CD14-positive monocyte (primary cell): ENCODE measurements around the gene RAB44. TPM values are rescaled to one million over a fixed set of nuclear protein-coding genes. Genes with fewer than 3 reads are reported as not detected.

Experiments used
- DNase-seq, 3 donors: peaks; one replicate each; pipeline ENCODE4 v3.0.0-alpha.2; 2011 to 2022
- H2AFZ ChIP-seq: 2 replicates; pipeline ENCODE4 v1.6.0; 2012; ENCODE audit warnings: mild to moderate bottlenecking, low read depth, low read length, inconsistent platforms; ENCODE audit not compliant: insufficient read depth, poor library complexity, severe bottlenecking
- H3K27ac ChIP-seq, 2 donors: 1 replicate in 1 of 2; 2 replicates in 1 of 2; pipeline ENCODE4 v1.5.1; 2012 to 2013; ENCODE audit warnings: low read length in 2 of 2, control low read depth in 1 of 2, inconsistent platforms in 1 of 2, low read depth in 1 of 2, mild to moderate bottlenecking in 1 of 2
- H3K27me3 ChIP-seq, 2 donors: one replicate each; pipeline versions ENCODE4 v1.6.0 to v1.6.1; 2011 to 2013; ENCODE audit warnings: low read length in 2 of 2; ENCODE audit not compliant: control insufficient read depth in 2 of 2, insufficient read depth in 2 of 2
- H3K36me3 ChIP-seq, 2 donors: replicated peaks in 1 of 2; 1 replicate in 1 of 2; 2 replicates in 1 of 2; pipeline versions ENCODE4 v1.5.1 to v1.6.1; 2012 to 2013; ENCODE audit warnings: low read length in 2 of 2, control low read depth in 1 of 2, inconsistent platforms in 1 of 2, mild to moderate bottlenecking in 1 of 2; ENCODE audit not compliant: insufficient read depth in 2 of 2, control insufficient read depth in 1 of 2
- H3K4me1 ChIP-seq, 2 donors: 1 replicate in 1 of 2; 2 replicates in 1 of 2; pipeline versions ENCODE4 v1.5.1 to v1.6.1; 2012 to 2013; ENCODE audit warnings: low read length in 2 of 2, control low read depth in 1 of 2, inconsistent platforms in 1 of 2, mild to moderate bottlenecking in 1 of 2, moderate library complexity in 1 of 2; ENCODE audit not compliant: insufficient read depth in 2 of 2, control insufficient read depth in 1 of 2
- H3K4me2 ChIP-seq: replicated peaks from 2 replicates; pipeline ENCODE3; 2012; ENCODE audit warnings: low read length, moderate library complexity, mild to moderate bottlenecking; ENCODE audit not compliant: poor library complexity, severe bottlenecking; ENCODE audit errors: extremely low read depth
- H3K4me3 ChIP-seq, 3 experiments: fragments of 200-600 bp in 1 of 3; sonication (generic) in 1 of 3; replicated peaks in 1 of 3; 1 replicate in 2 of 3; 2 replicates in 1 of 3; pipeline ENCODE4 v1.5.1; 2011 to 2013; ENCODE audit warnings: low read length in 3 of 3, mild to moderate bottlenecking in 3 of 3, control low read depth in 2 of 3, low read depth in 2 of 3, inconsistent platforms in 1 of 3, moderate library complexity in 1 of 3
- H3K79me2 ChIP-seq: 2 replicates; pipeline ENCODE4 v1.6.0; 2012; ENCODE audit warnings: mild to moderate bottlenecking, control low read depth, inconsistent platforms, low read length, moderate library complexity; ENCODE audit not compliant: insufficient read depth
- H3K9ac ChIP-seq: 2 replicates; pipeline ENCODE4 v1.6.0; 2017; ENCODE audit warnings: low read length, mild to moderate bottlenecking; ENCODE audit not compliant: insufficient read depth, poor library complexity, severe bottlenecking
- H3K9me3 ChIP-seq, 2 donors: replicated peaks in 1 of 2; 1 replicate in 1 of 2; 2 replicates in 1 of 2; pipeline versions ENCODE4 v1.5.1 to v1.6.1; 2012 to 2013; ENCODE audit warnings: low read length in 2 of 2, control low read depth in 1 of 2; ENCODE audit not compliant: control insufficient read depth in 1 of 2, insufficient read depth in 1 of 2
- H4K20me1 ChIP-seq: 2 replicates; pipeline ENCODE4 v1.6.0; 2012; ENCODE audit warnings: mild to moderate bottlenecking, low read length, control low read depth, moderate library complexity; ENCODE audit not compliant: insufficient read depth
- H3K27ac Mint-ChIP-seq, 7 donors: one replicate each; pipeline ENCODE4 v1.8.0; 2020; ENCODE audit warnings: mild to moderate bottlenecking in 7 of 7, mixed read lengths in 7 of 7, moderate library complexity in 6 of 7, inconsistent platforms in 2 of 7
- H3K27me3 Mint-ChIP-seq, 3 donors: one replicate each; pipeline ENCODE4 v1.8.0; 2021 to 2022; ENCODE audit warnings: low read depth in 3 of 3, mild to moderate bottlenecking in 3 of 3, mixed read lengths in 3 of 3, moderate library complexity in 3 of 3, inconsistent platforms in 1 of 3
- H3K36me3 Mint-ChIP-seq, 2 donors: one replicate each; pipeline ENCODE4 v1.8.0; 2020; ENCODE audit warnings: mixed read lengths in 2 of 2, inconsistent platforms in 1 of 2, mild to moderate bottlenecking in 1 of 2
- H3K4me1 Mint-ChIP-seq: one replicate; pipeline ENCODE4 v1.8.0; 2020; ENCODE audit warnings: mild to moderate bottlenecking, mixed read lengths
- H3K4me3 Mint-ChIP-seq, 2 donors: one replicate each; pipeline ENCODE4 v1.8.0; 2020; ENCODE audit warnings: mild to moderate bottlenecking in 2 of 2, mixed read lengths in 2 of 2, moderate library complexity in 1 of 2
- H3K9me3 Mint-ChIP-seq, 7 donors: one replicate each; pipeline ENCODE4 v1.8.0; 2020 to 2022; ENCODE audit warnings: mixed read lengths in 7 of 7, mild to moderate bottlenecking in 6 of 7, moderate library complexity in 6 of 7, inconsistent platforms in 2 of 7
- CTCF ChIP-seq: fragments of 200-600 bp; IDR thresholded peaks from one replicate; pipeline ENCODE4 v1.8.0; 2022; ENCODE audit warnings: antibody characterized with exemption, mild to moderate bottlenecking
- WGBS: methylation state at CpG from one replicate; pipeline ENCODE4 v1.1.5; 2013; ENCODE audit warnings: missing lambda C conversion rate; ENCODE audit not compliant: insufficient coverage; 5-methylcytosine and 5-hydroxymethylcytosine counted together
- intact Hi-C, 2 donors: fragments of 100-400 bp; cut with micrococcal nuclease; formaldehyde crosslinking; loops; one replicate each; pipeline versions ENCODE4 v1.15.0 to v1.15.1; 2023
- polyA plus RNA-seq, 3 donors: library from polyadenylated mRNA; depleted of rRNA in 1 of 3; unstranded in 2 of 3; stranded (reverse) in 1 of 3; fragments of 300-500 nt in 2 of 3; fragments of >200 nt in 1 of 3; fragmentation: Illumina TruSeq in 2 of 3; gene quantifications; 1 replicate in 2 of 3; 2 replicates in 1 of 3; pipeline ENCODE4 v1.2.3, GENCODE V29; 2012 to 2021

Gene RAB44
- polyA plus RNA-seq, 3 donors = 1.5 to 18.0 (median 1.9) TPM

- H3K9me3 Mint-ChIP-seq = peaks cover 9 to 23% (median 16%) of the 10 kb centered on the region in 7 donors
- Histone ChIP-seq H3K79me2 (no peaks in the 10 kb centered on the region), H3K4me2 (no peak overlapping the region), H3K36me3 (no peaks in the 10 kb centered on the region), H3K4me3 (no peak overlapping the region), H3K4me1 (peaks cover 13 to 19% of the 10 kb centered on the region in 2 donors), H3K27me3 (no peaks in the 10 kb centered on the region), H4K20me1 (no peaks in the 10 kb centered on the region), H3K27ac (no peak overlapping the region), H3K9ac (no peak overlapping the region), H3K9me3 (peaks cover 14 to 19% of the 10 kb centered on the region in 2 donors), H2AFZ (no peak overlapping the region)
- H3K4me1 Mint-ChIP-seq = peaks cover 18% of the 10 kb centered on the region
- peaks cover 4 to 10% (median 7%) of the 10 kb centered on the region in 3 donors for H3K27me3 Mint-ChIP-seq
- H3K36me3 Mint-ChIP-seq = peaks cover 3 to 7% of the 10 kb centered on the region in 2 donors
- peak overlapping the region in 1 of 7 donors; percentile 41 for H3K27ac Mint-ChIP-seq
- no peak overlapping the region for H3K4me3 Mint-ChIP-seq
- no peak for DNase-seq
- intact Hi-C loops = no loop called here
- no peak for TF ChIP-seq CTCF
- WGBS = 96% methylated on average over 10 of the region's 12 CpGs
Observed at GRCh38 chr6:36745283-36745682, 47.7 kb downstream of the RAB44 start.

GRCh38 chr6:36745836-36746235, 48.2 kb downstream of the RAB44 start:
- Histone ChIP-seq H3K27ac (no peak overlapping the region), H3K27me3 (no peaks in the 10 kb centered on the region), H3K9me3 (peaks cover 18 to 24% of the 10 kb centered on the region in 2 donors), H3K4me2 (no peak overlapping the region), H2AFZ (no peak overlapping the region), H3K4me3 (no peak overlapping the region), H4K20me1 (no peaks in the 10 kb centered on the region), H3K36me3 (no peaks in the 10 kb centered on the region), H3K79me2 (no peaks in the 10 kb centered on the region), H3K9ac (no peak overlapping the region), H3K4me1 (peaks cover 13 to 19% of the 10 kb centered on the region in 2 donors)
- Mint-ChIP-seq H3K9me3 (peaks cover 13 to 27% (median 20%) of the 10 kb centered on the region in 7 donors), H3K27ac (no peak overlapping the region), H3K27me3 (peaks cover 4 to 10% (median 7%) of the 10 kb centered on the region in 3 donors), H3K36me3 (peaks cover 3 to 9% of the 10 kb centered on the region in 2 donors), H3K4me3 (no peak overlapping the region), H3K4me1 (peaks cover 18% of the 10 kb centered on the region)
- DNase-seq = no peak
- 69% methylated on average over 4 of the region's 8 CpGs for WGBS
- intact Hi-C loops = no loop called here
- TF ChIP-seq CTCF = no peak
